ENCODE data around the gene MRPL12.

DNA sequence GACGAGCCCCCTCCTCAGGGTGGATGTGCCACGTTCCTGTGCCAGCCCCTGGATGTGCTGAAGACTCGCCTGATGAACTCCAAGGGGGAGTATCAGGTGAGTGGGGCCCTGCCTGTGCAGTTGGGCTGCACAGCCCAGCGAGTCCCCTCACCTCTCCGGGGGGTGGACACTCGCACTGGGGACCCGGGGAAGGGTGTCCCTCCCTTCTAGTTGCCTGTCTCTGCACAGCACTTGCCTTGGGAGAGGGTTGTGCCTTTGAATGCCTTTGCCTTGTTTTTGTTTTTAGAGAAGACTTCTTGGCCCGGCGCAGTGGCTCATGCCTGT, 14.6 kb downstream of the MRPL12 start:
- TF ChIP-seq YY1 (IDR thresholded peaks at IDR 0.05; ENCODE audit: low read depth, low read length) (no peak), CEBPB (IDR thresholded peaks at IDR 0.05; ENCODE audit: low read depth, low read length) (no peak), SP1 (IDR thresholded peaks at IDR 0.05; ENCODE audit: low read depth, low read length) (no peak), POLR2AphosphoS5 (IDR thresholded peaks at IDR 0.05; ENCODE audit: low read depth, low read length) (no peak), NRF1 (IDR thresholded peaks at IDR 0.05; ENCODE audit: low read depth, low read length) (no peak), BACH1 (IDR thresholded peaks at IDR 0.05; ENCODE audit: low read length) (no peak), GABPA (IDR thresholded peaks at IDR 0.05; ENCODE audit: borderline replicate concordance, insufficient read depth, low read length) (no peak), CTCF (IDR thresholded peaks at IDR 0.05; ENCODE audit: control extremely low read depth in 1 of 3, insufficient read depth in 1 of 3, low read depth in 1 of 3, low read length in 3 of 3) (no peak), EZH2 (IDR thresholded peaks at IDR 0.05; ENCODE audit: low read depth, low read length, severe bottlenecking) (no peak)
